NCI-H2081 (cell line): ENCODE data around the gene GNB2.
"Not testable (repeated sequence)": the region's sequence is repeated elsewhere in the genome, so short reads cannot be mapped to it uniquely, and the experiment has no call there.

Source experiments
- DNase-seq, 2 experiments: peaks; one replicate each; lab custom pipeline; 2025; lab: John Stamatoyannopoulos, UW

The GNB2 gene

GRCh38 chr7:100665168-100665726, 8.3 kb upstream of the GNB2 start:
- DNase-seq = no peak

- no peak for DNase-seq
These were observed 6.0 kb upstream of the GNB2 start for GRCh38 chr7:100667331-100668068.

- DNase-seq = no peak
These were observed 5.5 kb upstream of the GNB2 start for GRCh38 chr7:100668069-100668449.

GRCh38 chr7:100669106-100669505, 4.4 kb upstream of the GNB2 start:
- DNase-seq = not testable (repeated sequence)

- no peak for DNase-seq
These were observed 3.5 kb upstream of the GNB2 start for GRCh38 chr7:100670074-100670473.

GRCh38 chr7:100671353-100672327, 1.9 kb upstream of the GNB2 start:
- no peak for DNase-seq

- peak in 1 of 2 experiments; percentile 76 for DNase-seq
These were observed 436 bp downstream of the GNB2 start for GRCh38 chr7:100673942-100674410.

- peak in 1 of 2 experiments; percentile 24 for DNase-seq
These were observed 1.0 kb downstream of the GNB2 start for GRCh38 chr7:100674411-100675104.

- no peak for DNase-seq
These were observed 1.5 kb downstream of the GNB2 start for GRCh38 chr7:100675105-100675451.

GRCh38 chr7:100675581-100676350, 2.2 kb downstream of the GNB2 start:
- peak; percentile 68 to 72 for DNase-seq

GRCh38 chr7:100676501-100677306, 3.2 kb downstream of the GNB2 start:
- DNase-seq = no peak

GRCh38 chr7:100677308-100678267, 4.0 kb downstream of the GNB2 start:
- no peak for DNase-seq

- DNase-seq = no peak
These were observed 4.9 kb downstream of the GNB2 start for GRCh38 chr7:100678291-100678984.

GRCh38 chr7:100679129-100679926, 5.8 kb downstream of the GNB2 start:
- DNase-seq = no peak

GRCh38 chr7:100679927-100680575, 6.5 kb downstream of the GNB2 start:
- no peak for DNase-seq

- DNase-seq = no peak
These were observed 7.2 kb downstream of the GNB2 start for GRCh38 chr7:100680576-100681271.
